Measurements from ENCODE around the gene RPA3. TPM values are rescaled to one million over a fixed set of nuclear protein-coding genes. Genes with fewer than 3 reads are reported as not detected.

Gene RPA3
- total and polyA plus RNA-seq, 2 experiments from 2014 or later, result 16.3 to 71.8 TPM

DNA sequence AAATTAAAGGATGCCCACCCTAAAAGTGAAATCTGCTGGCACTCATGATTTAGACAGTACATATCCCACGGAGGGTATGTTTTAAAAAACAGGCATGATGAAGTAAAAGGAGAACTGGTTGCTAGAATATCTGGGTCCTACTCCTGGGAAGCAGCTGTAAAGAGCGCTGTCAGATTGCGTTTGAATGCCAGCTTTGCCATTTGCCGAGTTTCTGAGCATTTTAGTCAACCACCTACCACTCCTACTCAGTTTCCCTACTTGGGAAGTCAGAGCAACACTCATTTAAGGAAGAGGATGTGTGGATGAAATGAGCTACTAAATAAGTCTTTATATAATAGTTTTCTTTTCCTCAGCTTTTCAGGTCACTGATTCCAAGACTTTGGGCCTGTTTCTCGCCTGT is 79.0 kb downstream of the RPA3 start:
- H3F3A ChIP-seq (ENCODE audit: insufficient read depth), result peaks cover 6% of the 10 kb centered on the region; the same call in 1 of the 2 replicates
- DNase-seq, result peak; percentile 29
- H4K20me1 ChIP-seq (ENCODE audit: insufficient read depth), result no peaks in the 10 kb centered on the region
- no peaks in the 10 kb centered on the region for H3K27me3 ChIP-seq (replicated peaks; ENCODE audit: insufficient read depth)
- peaks cover 37% of the 10 kb centered on the region for H3K79me2 ChIP-seq (ENCODE audit: insufficient read depth)
- H3K4me2 ChIP-seq (ENCODE audit: unreplicated experiment), result peak overlapping the region; percentile 88
- peak overlapping the region; percentile 61 for H3K27ac ChIP-seq
- H3K4me1 ChIP-seq (ENCODE audit: insufficient read depth), result peaks cover 14% of the 10 kb centered on the region
- H3K9me3 ChIP-seq (ENCODE audit: low read depth), result no peaks in the 10 kb centered on the region
- in situ Hi-C loops (cut with MboI), result no loop called here
- peak overlapping the region; percentile 80 for H3K9ac ChIP-seq
- H3K36me3 ChIP-seq (ENCODE audit: low read depth), result 0 out of 2 replicates have a peak, but pooled peaks cover 4% of the 10 kb centered on the region
- H3K4me3 ChIP-seq, result peak overlapping the region; percentile 97
- TF ChIP-seq EZH2phosphoT487 (IDR thresholded peaks at IDR 0.05; ENCODE audit: insufficient read depth, low read depth) (no peak), EZH2 (IDR thresholded peaks at IDR 0.05; ENCODE audit: insufficient read depth, poor library complexity, severe bottlenecking) (no peak)
- peak overlapping the region; percentile 99 for H2AFZ ChIP-seq
- WGBS, 2 experiments (ENCODE audit: low coverage in 1 of 2, low lambda C conversion rate in 2 of 2, missing lambda C conversion rate in 2 of 2), result 20 to 24% methylated on average over 5 of the region's 5 CpGs
- H3K9me2 ChIP-seq (ENCODE audit: insufficient read depth), result no peaks in the 10 kb centered on the region

GRCh38 chr7:7630626-7631329 is 87.6 kb downstream of the RPA3 start:
- Histone ChIP-seq H4K20me1 (ENCODE audit: insufficient read depth) (no peaks in the 10 kb centered on the region), H3F3A (ENCODE audit: insufficient read depth) (no peaks in the 10 kb centered on the region), H3K79me2 (ENCODE audit: insufficient read depth) (no peaks in the 10 kb centered on the region), H3K4me2 (ENCODE audit: unreplicated experiment) (no peak overlapping the region), H3K9me3 (ENCODE audit: low read depth) (no peaks in the 10 kb centered on the region), H3K4me1 (ENCODE audit: insufficient read depth) (no peaks in the 10 kb centered on the region), H3K36me3 (ENCODE audit: low read depth) (no peaks in the 10 kb centered on the region), H3K27me3 (replicated peaks; ENCODE audit: insufficient read depth) (no peaks in the 10 kb centered on the region), H2AFZ (no peak overlapping the region), H3K27ac (no peak overlapping the region), H3K9me2 (ENCODE audit: insufficient read depth) (no peaks in the 10 kb centered on the region), H3K9ac (no peak overlapping the region), H3K4me3 (no peak overlapping the region)
- WGBS, 2 experiments (ENCODE audit: low coverage in 1 of 2, low lambda C conversion rate in 2 of 2, missing lambda C conversion rate in 2 of 2), result 75 to 78% methylated on average over 1 of the region's 1 CpG
- DNase-seq, result no peak
- no peak for TF ChIP-seq EZH2phosphoT487 (IDR thresholded peaks at IDR 0.05; ENCODE audit: insufficient read depth, low read depth)
- TF ChIP-seq EZH2 (IDR thresholded peaks at IDR 0.05; ENCODE audit: insufficient read depth, poor library complexity, severe bottlenecking), result no peak
- in situ Hi-C loops (cut with MboI), result no loop called here

- Histone ChIP-seq H3K27me3 (replicated peaks; ENCODE audit: insufficient read depth) (no peaks in the 10 kb centered on the region), H3F3A (ENCODE audit: insufficient read depth) (no peaks in the 10 kb centered on the region), H3K4me1 (ENCODE audit: insufficient read depth) (no peaks in the 10 kb centered on the region), H3K9ac (no peak overlapping the region), H3K4me2 (ENCODE audit: unreplicated experiment) (no peak overlapping the region), H3K79me2 (ENCODE audit: insufficient read depth) (no peaks in the 10 kb centered on the region), H3K27ac (no peak overlapping the region), H3K4me3 (no peak overlapping the region), H3K9me2 (ENCODE audit: insufficient read depth) (no peaks in the 10 kb centered on the region), H3K9me3 (ENCODE audit: low read depth) (no peaks in the 10 kb centered on the region), H2AFZ (no peak overlapping the region), H4K20me1 (ENCODE audit: insufficient read depth) (no peaks in the 10 kb centered on the region), H3K36me3 (ENCODE audit: low read depth) (no peaks in the 10 kb centered on the region)
- in situ Hi-C loops (cut with MboI), result no loop called here
- WGBS, 2 experiments (ENCODE audit: low coverage in 1 of 2, low lambda C conversion rate in 2 of 2, missing lambda C conversion rate in 2 of 2), result 59 to 63% methylated on average over 1 of the region's 1 CpG
- DNase-seq, result no peak
- no peak for TF ChIP-seq EZH2phosphoT487 (IDR thresholded peaks at IDR 0.05; ENCODE audit: insufficient read depth, low read depth)
- TF ChIP-seq EZH2 (IDR thresholded peaks at IDR 0.05; ENCODE audit: insufficient read depth, poor library complexity, severe bottlenecking), result no peak
Observed at GRCh38 chr7:7628476-7628875, 89.9 kb downstream of the RPA3 start.

GRCh38 chr7:7620644-7621210 is 97.7 kb downstream of the RPA3 start:
- H2AFZ ChIP-seq, result no peak overlapping the region
- no peaks in the 10 kb centered on the region for H3K9me2 ChIP-seq (ENCODE audit: insufficient read depth)
- H3K4me3 ChIP-seq, result no peak overlapping the region
- no peak for DNase-seq
- no peaks in the 10 kb centered on the region for H3K9me3 ChIP-seq (ENCODE audit: low read depth)
- no peaks in the 10 kb centered on the region for H4K20me1 ChIP-seq (ENCODE audit: insufficient read depth)
- no peaks in the 10 kb centered on the region for H3K27me3 ChIP-seq (replicated peaks; ENCODE audit: insufficient read depth)
- in situ Hi-C loops (cut with MboI), result no loop called here
- TF ChIP-seq EZH2 (IDR thresholded peaks at IDR 0.05; ENCODE audit: insufficient read depth, poor library complexity, severe bottlenecking) (no peak), EZH2phosphoT487 (IDR thresholded peaks at IDR 0.05; ENCODE audit: insufficient read depth, low read depth) (no peak)
- H3K36me3 ChIP-seq (ENCODE audit: low read depth), result no peaks in the 10 kb centered on the region
- no peak overlapping the region for H3K4me2 ChIP-seq (ENCODE audit: unreplicated experiment)
- no peak overlapping the region for H3K27ac ChIP-seq
- H3K79me2 ChIP-seq (ENCODE audit: insufficient read depth), result no peaks in the 10 kb centered on the region
- H3K9ac ChIP-seq, result no peak overlapping the region
- H3K4me1 ChIP-seq (ENCODE audit: insufficient read depth), result no peaks in the 10 kb centered on the region
- H3F3A ChIP-seq (ENCODE audit: insufficient read depth), result no peaks in the 10 kb centered on the region

Data from GM23248 (cell line).